Left lung (tissue), 10 donors: ENCODE measurements around the gene APEH. TPM values are rescaled to one million over a fixed set of nuclear protein-coding genes. Genes with fewer than 3 reads are reported as not detected.

ENCODE experiments used
- ATAC-seq: fragments of 200-7000 bp; cut with Tn5 transposase; one replicate; pipeline ENCODE4 v1.9.1; 2020; ENCODE audit warnings: moderate library complexity
- DNase-seq, 4 donors: peaks; one replicate each; pipeline ENCODE4 v3.0.0-alpha.2; 2013 to 2020
- H3K27ac ChIP-seq, 2 donors: fragments of 200-600 bp; sonication (generic) in 1 of 2; one replicate each; pipeline versions ENCODE4 v1.5.0 to v1.8.0; 2020 to 2021
- H3K27me3 ChIP-seq, 2 donors: fragments of 200-600 bp; sonication (generic) in 1 of 2; one replicate each; pipeline versions ENCODE4 v1.5.0 to v1.8.0; 2020 to 2021
- H3K36me3 ChIP-seq, 2 donors: fragments of 200-600 bp; sonication (generic) in 1 of 2; one replicate each; pipeline versions ENCODE4 v1.5.0 to v1.8.0; 2020 to 2021
- H3K4me1 ChIP-seq, 2 donors: fragments of 200-600 bp; one replicate each; pipeline ENCODE4 v1.8.0; 2021
- H3K4me3 ChIP-seq, 2 donors: fragments of 200-600 bp; sonication (generic) in 1 of 2; one replicate each; pipeline versions ENCODE4 v1.5.0 to v1.8.0; 2020 to 2021; ENCODE audit warnings: mild to moderate bottlenecking in 1 of 2
- H3K9me3 ChIP-seq, 2 donors: fragments of 200-600 bp; sonication (generic) in 1 of 2; one replicate each; pipeline versions ENCODE4 v1.5.0 to v1.8.0; 2020 to 2021
- intact Hi-C, 2 donors: fragments of 100-400 bp; cut with DNase I; formaldehyde crosslinking; loops; one replicate each; pipeline versions ENCODE4 v1.11.2 to v1.14.2; 2022
- polyA plus RNA-seq, 6 donors: library from polyadenylated mRNA; unstranded; fragments of 120-200 nt; gene quantifications; one replicate each; pipeline ENCODE4 v1.2.1, GENCODE V29; 2013; ENCODE audit not compliant: insufficient read length in 6 of 6
- total RNA-seq, 2 donors: library from RNA; stranded (reverse); fragmentation: NEBNext Ultra II Directional; extraction: Animal tissue kit (Norgen Biotek cat#: 25700); gene quantifications; one replicate each; pipeline ENCODE4 v1.2.1, GENCODE V29; 2021
- TF ChIP-seq, protein P1 (sequence below), 2 donors: fragments of 200-600 bp; sonication (generic) in 1 of 2; IDR thresholded peaks; one replicate each; pipeline versions ENCODE4 v1.5.0 to v1.8.0; 2021; ENCODE audit warnings: antibody characterized with exemption in 2 of 2
- donor health status: DM: no; HTN: yes; CAD: no.
- donor health status: DM: no; HTN: no; CAD: no.

Gene APEH
- total and polyA plus RNA-seq, 8 donors: 88.6 to 122 (median 105) TPM

DNA sequence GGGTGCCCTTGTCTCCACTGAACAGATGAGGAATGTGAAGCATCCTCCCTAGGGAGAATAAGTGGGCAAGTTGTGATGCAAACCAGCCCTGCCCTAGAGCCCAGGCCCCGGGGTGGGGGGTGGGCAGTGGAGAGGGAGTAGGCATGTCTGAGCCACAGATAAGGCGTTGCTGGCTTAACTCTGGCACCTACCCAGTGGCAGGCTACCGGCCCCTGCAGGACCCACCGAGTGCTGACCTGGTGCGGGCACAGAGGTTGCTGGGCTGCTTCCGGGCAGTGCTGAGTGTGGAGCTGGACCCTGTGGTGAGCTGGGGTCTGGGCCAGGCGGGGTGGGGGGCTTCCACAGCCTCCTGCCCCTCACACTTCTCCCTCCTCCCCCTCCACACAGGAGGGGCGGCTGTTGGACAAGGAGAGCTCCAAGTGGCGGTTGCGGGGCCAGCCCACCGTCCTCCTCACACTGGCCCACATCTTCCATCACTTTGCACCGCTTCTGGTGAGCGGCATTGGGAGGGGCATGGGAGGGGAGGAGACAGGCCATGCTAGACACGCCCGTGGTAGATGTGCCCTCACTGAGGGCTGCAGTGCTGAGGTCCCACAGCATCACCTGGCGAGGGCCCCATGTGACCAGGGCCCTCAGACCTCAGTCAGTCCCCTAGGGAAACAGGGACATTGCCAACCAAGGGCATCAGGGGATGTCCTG is 25.3 kb downstream of the APEH start:
- intact Hi-C loops: no loop called here
- DNase-seq: no peak
- TF ChIP-seq, protein P1, sequence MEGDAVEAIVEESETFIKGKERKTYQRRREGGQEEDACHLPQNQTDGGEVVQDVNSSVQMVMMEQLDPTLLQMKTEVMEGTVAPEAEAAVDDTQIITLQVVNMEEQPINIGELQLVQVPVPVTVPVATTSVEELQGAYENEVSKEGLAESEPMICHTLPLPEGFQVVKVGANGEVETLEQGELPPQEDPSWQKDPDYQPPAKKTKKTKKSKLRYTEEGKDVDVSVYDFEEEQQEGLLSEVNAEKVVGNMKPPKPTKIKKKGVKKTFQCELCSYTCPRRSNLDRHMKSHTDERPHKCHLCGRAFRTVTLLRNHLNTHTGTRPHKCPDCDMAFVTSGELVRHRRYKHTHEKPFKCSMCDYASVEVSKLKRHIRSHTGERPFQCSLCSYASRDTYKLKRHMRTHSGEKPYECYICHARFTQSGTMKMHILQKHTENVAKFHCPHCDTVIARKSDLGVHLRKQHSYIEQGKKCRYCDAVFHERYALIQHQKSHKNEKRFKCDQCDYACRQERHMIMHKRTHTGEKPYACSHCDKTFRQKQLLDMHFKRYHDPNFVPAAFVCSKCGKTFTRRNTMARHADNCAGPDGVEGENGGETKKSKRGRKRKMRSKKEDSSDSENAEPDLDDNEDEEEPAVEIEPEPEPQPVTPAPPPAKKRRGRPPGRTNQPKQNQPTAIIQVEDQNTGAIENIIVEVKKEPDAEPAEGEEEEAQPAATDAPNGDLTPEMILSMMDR (IDR thresholded peaks at IDR 0.05): no peak
- no peaks in the 10 kb centered on the region for H3K9me3 ChIP-seq
- H3K36me3 ChIP-seq: peaks cover 0 to 73% of the 10 kb centered on the region in 2 donors
- H3K4me1 ChIP-seq: peaks cover 0 to 6% of the 10 kb centered on the region in 2 donors
- H3K4me3 ChIP-seq: no peak overlapping the region
- H3K27me3 ChIP-seq: no peaks in the 10 kb centered on the region
- H3K27ac ChIP-seq: no peak overlapping the region
- ATAC-seq: peak; percentile 4

GRCh38 chr3:49700014-49700413 is 25.9 kb downstream of the APEH start:
- no peaks in the 10 kb centered on the region for H3K27me3 ChIP-seq
- TF ChIP-seq, protein P1 (IDR thresholded peaks at IDR 0.05): no peak
- ATAC-seq: no peak
- intact Hi-C loops: no loop called here
- no peaks in the 10 kb centered on the region for H3K9me3 ChIP-seq
- no peak for DNase-seq
- H3K4me1 ChIP-seq: peaks cover 0 to 6% of the 10 kb centered on the region in 2 donors
- H3K36me3 ChIP-seq: peaks cover 0 to 77% of the 10 kb centered on the region in 2 donors
- H3K4me3 ChIP-seq: no peak overlapping the region
- no peak overlapping the region for H3K27ac ChIP-seq

- intact Hi-C loops: no loop called here
- Histone ChIP-seq H3K9me3 (no peaks in the 10 kb centered on the region), H3K27ac (no peak overlapping the region), H3K27me3 (no peaks in the 10 kb centered on the region), H3K4me3 (no peak overlapping the region), H3K4me1 (peaks cover 0 to 6% of the 10 kb centered on the region in 2 donors), H3K36me3 (peaks cover 0 to 83% of the 10 kb centered on the region in 2 donors)
- ATAC-seq: no peak
- DNase-seq: no peak
- TF ChIP-seq, protein P1 (IDR thresholded peaks at IDR 0.05): no peak
Measured at GRCh38 chr3:49700453-49701128, 26.4 kb downstream of the APEH start.

GRCh38 chr3:49701388-49702077 is 27.4 kb downstream of the APEH start:
- Histone ChIP-seq H3K4me1 (peaks cover 0 to 6% of the 10 kb centered on the region in 2 donors), H3K27me3 (no peaks in the 10 kb centered on the region), H3K9me3 (no peaks in the 10 kb centered on the region), H3K36me3 (peaks cover 0 to 93% of the 10 kb centered on the region in 2 donors), H3K4me3 (no peak overlapping the region), H3K27ac (no peak overlapping the region)
- peak in 1 of 4 donors; percentile 73 for DNase-seq
- ATAC-seq: no peak
- TF ChIP-seq, protein P1 (IDR thresholded peaks at IDR 0.05): peak in 1 of 2 donors; percentile 18
- intact Hi-C loops: no loop called here

DNA sequence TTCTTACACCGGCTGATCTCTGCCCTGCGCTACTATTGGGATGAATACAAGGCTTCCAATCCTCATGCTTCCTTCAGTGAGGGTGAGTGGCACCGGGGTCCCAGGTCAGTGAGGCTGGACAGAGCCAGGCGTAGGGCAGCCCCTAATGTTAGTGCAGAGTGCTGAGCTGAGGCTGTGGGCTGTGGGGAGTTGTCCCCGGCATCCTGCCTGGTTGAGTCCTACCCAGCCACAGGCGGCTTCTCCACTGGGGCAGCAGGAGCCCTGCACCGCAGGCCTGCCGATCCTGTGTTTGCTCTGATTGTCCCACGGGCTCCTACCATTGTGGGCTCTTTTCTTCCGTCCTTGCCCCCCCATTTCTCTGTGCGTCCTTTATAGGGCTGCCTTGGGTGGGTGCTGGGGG is 28.5 kb downstream of the APEH start:
- intact Hi-C loops: no loop called here
- Histone ChIP-seq H3K9me3 (no peaks in the 10 kb centered on the region), H3K36me3 (peaks cover 0 to 90% of the 10 kb centered on the region in 2 donors), H3K27ac (no peak overlapping the region), H3K4me3 (no peak overlapping the region), H3K4me1 (peaks cover 0 to 6% of the 10 kb centered on the region in 2 donors), H3K27me3 (no peaks in the 10 kb centered on the region)
- TF ChIP-seq, protein P1 (IDR thresholded peaks at IDR 0.05): no peak
- ATAC-seq (no peak), DNase-seq (peak in 1 of 4 donors; percentile 39)
